ENCODE results near the gene RDH5.

The RDH5 gene

DNA sequence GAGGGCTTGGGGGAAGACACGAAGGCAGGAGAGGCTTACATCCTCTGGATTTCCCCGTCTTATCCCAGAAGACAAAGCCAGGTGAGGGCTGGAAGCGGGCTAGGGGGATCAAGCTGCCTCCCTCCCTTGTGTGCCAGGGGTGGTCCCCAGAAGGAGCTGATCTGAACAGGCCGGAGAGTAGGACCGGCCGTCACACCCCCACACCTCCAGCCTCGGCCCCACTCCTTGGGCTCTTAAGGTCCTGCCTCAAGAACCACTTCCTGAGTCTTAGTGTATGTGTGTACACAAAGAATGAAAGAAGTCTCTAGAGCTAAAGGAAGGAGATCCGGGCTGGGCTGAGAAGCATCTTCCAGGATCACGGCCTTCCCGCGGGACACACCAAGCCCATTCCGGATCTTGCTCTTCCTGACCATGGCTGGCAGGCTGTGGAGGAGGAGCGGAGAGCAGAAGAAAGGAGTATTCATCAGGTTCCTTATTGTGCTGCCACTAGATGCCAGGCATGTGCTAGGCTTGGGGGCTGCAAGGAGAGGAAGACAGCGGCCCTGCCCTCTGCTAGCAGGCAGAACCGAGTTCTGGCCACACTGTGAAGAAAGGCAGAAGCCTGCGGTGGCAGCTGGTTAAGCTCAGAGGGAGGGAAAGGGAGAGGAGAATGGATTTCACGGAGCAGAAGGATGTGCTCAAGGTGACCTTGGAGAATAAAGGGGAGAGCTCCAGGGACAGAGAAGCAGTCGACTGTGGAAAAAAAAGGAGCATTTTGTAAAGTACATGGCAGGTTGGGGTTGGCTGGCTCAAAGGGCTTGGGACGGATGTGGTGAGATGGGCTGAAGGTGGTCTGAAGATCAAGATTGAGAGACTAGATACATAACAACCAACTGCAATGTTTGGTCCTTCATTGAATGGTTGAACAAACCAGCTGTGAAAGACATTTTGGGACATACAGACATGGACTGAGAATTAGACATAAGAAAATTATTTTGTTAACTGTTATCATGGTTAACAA, 9.9 kb downstream of the RDH5 start:
- FAIRE-seq = no peak

DNA sequence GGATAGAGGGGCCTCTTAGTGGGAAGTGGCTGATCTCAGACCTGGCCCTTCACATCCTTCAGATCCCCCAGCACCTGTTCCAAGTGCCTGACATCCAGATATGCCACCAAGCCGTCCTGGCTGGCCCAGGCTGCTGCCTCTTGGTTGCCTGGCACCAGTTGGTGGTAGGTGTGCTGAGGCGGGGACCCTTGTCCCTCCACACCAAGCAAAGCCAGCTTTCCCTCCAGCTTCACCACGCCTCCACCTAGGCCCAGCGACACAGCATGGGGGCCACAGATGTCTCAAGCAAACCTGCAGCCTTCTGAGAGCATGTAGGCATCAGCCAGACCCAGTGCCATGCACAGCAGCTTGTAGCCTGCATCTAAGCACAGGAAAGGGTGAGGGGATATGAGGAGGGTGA, 12.1 kb downstream of the RDH5 start:
- no peak for FAIRE-seq

DNA sequence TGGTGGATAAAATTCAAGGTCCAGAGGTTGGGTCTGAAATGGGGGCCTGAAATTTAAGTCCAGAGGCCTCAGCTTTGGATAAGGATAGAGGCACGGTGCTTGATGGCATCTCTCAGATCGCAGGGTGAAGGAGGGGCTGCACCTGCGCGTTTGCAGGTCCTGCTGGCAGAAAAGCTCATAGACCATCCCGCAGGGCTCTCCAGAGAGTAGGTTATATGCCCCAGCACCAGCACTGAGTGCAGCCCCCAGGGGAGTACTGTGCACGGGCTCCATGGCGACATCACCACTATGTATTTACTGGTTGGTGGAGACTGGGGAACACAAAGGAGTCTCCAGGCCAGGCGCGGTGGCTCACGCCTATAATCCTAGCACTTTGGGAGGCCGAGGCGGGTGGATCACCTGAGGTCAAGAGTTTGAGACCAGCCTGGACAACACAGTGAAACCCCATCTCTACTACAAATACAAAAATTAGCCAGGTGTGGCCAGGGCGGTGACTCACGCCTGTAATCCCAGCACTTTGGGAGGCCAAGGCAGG, 12.9 kb downstream of the RDH5 start:
- FAIRE-seq = no peak

DNA sequence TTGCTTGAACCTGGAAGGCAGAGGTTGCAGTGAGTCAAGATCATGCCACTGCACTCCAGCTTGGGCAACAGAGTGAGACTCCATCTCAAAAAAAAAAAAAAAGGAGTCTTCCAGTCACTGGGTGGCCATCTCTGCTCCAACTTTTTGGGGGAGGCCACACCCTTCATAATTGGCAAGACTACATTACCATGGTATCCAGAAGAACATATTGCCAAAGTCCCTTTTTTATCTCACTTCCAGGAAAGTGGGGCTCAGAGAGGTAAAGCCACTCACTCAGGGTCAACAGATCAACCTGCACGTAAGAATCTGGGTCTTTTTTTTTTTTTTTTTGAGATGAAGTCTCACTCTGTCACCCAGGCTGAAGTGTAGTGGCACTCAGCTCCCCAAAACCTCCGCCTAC, 13.7 kb downstream of the RDH5 start:
- no peak for FAIRE-seq

DNA sequence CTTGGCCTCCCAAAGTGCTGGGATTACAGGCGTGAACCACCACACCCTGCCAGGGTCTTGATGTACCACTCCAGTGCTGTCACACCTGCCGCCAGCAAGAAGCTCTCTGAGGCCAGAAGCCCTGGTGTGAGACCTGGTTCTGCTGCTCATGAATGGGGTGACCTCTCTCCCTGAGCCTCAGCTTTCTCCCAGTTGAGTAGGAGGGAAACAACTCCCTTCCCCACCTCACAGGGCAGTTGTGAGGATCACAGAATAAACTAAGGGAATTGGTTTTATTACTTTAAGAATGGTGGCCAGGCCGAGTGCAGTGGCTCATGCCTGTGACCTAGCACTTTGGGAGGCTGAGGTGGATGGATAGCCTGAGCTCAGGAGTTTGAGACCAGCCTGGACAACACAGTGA, 14.4 kb downstream of the RDH5 start:
- no peak for FAIRE-seq

DNA sequence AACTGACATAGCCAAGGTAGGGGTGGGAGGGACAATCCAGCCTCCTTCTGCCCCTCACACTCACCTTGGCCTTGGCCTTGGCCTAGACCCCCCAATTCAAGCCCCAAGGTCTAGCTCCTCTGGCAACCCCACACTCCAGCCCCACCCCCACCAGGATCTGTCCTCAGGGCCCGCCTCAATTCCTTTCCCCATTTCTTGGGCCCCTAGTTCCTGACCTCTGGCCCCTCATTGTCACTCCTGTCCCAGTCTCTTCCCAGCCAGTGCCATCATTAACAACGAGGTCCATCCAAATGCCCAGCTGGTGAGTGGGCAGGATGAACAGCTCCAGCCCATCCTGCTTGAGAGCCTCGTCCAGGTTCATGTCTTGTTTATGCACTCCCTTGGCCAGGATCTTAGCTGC, 15.9 kb downstream of the RDH5 start:
- no peak for FAIRE-seq

DNA sequence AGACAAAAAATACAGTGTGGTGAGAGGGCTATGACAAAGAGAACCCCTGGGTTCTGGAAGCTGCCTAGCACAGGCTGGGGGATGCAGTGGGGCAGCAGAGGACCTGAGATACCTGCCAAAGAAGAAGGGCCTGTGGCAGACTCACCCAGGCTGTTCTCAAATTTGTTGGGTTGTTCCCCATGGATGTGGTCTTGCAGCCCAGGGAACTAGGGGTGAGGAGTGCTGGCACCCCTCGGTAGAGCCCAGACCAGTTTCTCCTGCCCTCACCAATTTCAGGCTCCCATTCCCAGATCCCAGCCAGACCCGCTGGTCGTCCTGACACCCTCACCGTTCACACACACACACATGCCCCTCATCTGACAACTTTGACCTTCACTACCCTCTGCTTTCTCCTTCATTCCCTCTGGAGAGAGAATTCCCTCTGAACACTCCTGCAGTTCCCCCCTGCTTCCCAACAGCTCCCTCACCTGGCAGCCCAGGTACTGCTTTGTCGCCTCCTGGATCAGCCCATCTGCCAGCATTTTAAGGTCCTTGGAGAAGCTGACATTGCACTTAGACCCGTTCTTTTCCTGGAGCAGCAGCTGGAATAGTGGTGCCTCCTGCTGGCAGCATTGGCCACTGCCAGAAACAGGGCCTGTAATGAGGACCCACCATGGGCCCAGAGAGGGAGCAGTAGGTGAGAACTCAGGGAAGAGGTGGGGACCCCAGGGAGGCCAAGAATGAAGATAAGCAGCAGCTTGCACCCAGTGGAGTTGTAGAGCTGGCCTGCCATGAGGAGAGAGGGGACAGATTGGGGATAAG, 16.8 kb downstream of the RDH5 start:
- no peak for FAIRE-seq

DNA sequence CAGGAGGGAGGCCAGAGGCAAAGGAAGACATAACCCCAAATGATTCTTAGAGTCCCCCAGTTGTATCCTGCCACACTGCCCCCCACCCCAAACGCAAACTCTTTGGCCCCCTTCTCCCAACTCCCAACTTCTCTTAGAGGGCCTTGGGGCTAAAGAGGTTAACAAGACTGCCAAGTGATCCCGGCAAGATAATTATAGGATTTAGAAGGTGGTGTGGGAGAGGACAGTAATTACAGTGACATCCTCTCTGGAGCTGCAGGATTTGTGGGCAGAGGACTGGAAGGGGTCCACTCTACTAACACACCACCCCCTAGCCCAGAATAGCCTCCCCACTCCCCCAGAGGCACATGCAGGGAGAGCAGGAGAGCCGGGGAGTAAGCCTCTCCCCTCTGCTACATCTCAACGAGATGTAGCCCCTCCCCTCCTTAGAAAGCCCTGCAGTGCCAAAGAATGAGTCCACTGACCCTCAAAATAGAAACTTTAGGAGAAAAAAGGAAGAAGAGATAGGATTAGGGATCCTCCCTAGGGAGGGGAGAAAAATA, 17.5 kb downstream of the RDH5 start:
- FAIRE-seq = no peak

DNA sequence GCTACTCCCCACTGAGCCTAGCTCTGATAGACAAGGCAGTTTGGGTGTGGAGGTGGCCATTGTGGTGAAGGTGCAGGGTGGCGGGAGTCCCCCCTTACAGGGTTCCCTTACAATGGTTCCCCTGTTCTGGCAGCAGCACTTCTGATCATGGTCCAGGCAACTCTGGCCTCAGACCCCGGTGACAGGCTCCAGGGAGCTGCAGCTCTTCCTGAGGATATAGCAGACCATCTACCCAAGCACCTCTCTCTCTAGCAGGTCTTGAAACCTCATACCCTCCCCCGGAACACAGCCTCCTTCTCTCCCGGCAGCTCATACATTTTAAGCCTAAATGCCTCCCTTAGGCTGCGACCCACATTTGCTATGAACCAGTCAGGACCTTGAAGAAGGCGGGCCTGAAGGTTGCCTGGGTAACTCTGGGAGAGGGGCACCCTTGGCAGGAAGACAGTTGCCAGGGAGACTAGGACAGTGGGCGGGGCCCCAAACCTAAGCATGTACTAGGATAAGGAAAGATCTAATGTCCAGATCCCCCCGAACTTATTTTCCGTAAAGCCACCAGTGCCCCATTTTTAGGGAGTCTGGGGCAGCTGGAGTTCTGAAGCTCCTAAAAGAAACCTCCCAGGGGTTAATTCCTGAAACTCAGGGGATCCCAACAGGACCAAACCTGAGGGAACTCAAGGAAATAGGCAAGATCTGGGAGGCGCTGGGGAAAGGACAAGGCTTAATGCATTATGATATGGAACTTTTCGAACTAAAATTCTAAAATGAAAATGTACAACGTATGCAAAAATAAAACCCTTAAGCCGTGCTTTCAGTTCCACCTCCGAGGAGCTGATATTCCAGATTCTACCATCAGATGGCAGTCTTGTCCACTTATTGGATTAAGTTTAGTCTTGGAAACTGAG, 18.2 kb downstream of the RDH5 start:
- peak; percentile 92 for FAIRE-seq

DNA sequence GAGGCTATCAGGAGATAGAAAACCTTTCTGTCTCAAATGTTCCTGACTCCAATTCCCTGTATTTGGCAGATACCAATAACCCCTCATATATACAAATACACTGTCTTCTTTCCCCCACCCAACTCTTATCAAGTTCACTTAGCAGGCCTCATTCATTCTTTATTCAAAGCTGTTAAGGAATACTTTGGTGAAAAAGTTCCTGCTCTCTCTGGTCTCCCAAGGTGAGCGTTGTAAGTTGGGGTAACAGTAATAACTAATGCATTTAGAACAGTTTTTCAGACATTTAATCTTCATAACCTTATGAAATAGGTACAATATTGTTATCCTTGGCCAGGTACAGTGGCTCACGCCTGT, 18.8 kb downstream of the RDH5 start:
- FAIRE-seq = no peak

DNA sequence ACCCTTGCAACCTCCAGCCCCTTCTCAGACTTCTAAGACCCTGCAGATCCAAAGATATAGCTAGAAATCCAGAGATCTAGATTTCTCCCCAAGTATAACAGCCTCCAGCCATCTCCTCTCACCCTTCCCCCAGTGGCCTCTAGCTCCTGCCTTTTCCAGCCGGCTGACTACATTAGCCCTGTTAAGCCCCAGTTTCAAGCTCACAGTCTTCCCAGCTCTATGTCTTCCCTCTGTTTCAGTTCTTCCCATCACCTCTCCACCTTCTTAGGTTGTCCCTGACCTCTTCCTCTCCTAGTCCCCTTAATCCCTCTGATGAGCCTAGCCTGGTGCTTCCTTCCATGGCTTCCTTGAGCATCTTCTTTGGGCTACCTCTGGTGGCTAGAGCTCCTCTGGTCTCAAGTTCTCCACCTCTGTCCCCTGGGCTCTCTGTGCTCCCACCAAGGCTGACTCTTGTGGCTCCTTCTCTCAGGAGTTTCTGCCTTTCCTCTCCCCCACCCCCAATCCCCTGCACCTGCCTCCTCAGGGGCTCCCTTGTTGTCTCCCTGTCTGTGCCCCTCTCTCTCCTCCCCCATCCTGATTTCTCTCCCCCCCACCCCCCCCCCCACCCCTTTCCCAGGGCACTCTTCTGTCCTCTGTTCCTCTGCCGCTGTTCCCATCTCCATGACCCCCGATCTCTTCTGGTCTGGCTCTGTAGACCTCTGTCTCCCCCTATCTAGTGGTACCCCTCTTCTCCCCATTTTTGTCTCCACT, 21.9 kb downstream of the RDH5 start:
- FAIRE-seq = no peak

DNA sequence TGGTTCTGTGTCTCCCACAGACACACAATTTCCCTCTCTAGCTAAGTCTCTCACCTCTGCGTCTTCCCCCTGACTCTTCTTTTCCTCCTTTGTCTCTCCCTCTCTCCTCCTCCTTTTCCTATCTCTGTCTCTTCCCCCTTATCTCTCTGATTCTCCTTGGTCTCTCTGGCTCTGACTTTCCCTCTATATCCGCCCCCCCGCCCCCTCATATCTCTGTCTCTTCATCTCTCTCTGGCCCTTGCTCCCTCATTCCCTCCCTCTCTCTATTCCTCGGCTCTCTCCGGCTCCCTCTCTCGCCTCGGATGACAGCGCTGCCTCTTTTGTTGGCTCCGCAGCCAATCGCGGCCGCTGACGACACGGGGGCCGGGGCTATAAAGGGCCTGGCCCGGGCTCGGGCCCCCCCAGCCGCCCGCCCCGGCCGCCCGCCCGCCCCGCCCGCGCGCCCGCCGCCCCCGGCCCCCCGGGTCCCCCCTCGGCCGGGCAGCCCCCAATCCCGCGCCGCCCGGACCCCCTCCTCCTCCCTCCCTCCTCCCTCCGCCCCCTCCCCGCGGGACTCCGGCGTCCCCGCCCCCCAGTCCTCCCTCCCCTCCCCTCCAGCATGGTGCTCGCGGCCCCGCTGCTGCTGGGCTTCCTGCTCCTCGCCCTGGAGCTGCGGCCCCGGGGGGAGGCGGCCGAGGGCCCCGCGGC, 22.7 kb downstream of the RDH5 start, which contains the start of gene GDF11:
TSS of gene GDF11 (plus strand) at position 404 of the 687 bp plus-strand sequence. CDS start at position 599, 195 bp downstream.
- FAIRE-seq = no peak

DNA sequence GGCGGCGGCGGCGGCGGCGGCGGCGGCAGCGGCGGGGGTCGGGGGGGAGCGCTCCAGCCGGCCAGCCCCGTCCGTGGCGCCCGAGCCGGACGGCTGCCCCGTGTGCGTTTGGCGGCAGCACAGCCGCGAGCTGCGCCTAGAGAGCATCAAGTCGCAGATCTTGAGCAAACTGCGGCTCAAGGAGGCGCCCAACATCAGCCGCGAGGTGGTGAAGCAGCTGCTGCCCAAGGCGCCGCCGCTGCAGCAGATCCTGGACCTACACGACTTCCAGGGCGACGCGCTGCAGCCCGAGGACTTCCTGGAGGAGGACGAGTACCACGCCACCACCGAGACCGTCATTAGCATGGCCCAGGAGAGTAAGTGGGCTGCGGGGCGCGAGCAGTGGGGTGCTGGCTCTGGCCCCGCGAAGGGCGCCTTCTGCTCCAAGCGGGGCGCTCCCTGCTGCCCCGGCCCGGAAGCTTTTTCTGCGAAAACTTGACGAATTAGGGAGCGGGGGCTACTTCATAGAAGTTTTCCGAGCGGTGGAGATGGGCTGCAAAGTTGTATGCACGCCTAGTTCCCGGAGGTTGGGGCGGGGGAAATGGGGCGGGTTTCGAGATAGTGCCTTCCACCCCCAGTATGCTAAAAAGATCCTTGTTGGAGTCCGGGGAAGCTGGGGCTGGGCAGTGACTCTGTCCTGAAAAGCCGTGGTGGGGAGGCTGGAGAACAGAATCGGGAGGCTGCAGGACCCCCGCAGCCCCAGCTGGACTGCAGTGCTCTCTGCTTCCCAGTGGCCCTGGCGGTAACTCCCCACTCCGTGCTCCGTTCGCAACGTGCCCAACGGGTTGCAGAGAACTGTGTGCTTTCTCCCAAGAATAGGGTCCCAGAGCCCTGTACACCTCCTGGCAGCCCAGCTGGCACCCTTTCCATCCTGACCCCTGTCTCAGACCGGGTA, 23.5 kb downstream of the RDH5 start:
- no peak for FAIRE-seq

DNA sequence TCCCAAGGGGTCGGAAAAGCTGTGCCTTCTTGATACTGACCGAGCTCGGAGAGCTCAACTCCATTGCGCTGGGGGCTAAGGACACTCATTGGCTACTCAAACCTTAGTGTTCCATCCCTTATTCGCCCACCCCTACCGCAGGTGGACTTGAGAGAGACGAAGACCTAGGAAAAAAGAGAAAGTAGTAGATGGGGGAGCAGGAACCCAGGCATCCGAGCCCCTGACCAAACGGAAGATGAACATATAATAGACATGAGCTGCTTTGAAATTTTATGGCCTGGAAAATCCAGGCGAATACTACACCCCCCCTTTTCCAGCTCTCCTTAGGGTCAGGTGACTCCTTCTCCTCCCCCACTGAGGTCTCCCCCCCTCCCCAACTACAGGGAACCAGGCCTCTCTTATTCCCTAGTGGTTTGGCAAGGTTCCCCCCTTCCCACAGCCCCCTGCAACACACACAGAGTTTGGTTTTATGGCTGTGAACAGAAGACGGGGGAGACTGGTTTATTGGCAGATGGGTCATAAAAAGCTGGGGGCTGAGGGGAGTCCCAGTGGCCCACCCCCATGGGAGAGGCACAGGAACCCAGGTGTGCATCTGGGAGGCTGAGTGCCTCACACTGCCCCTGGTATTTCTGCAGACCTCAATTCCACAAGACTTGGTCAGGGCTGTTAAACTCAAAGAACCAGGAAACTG, 24.3 kb downstream of the RDH5 start:
- no peak for FAIRE-seq

DNA sequence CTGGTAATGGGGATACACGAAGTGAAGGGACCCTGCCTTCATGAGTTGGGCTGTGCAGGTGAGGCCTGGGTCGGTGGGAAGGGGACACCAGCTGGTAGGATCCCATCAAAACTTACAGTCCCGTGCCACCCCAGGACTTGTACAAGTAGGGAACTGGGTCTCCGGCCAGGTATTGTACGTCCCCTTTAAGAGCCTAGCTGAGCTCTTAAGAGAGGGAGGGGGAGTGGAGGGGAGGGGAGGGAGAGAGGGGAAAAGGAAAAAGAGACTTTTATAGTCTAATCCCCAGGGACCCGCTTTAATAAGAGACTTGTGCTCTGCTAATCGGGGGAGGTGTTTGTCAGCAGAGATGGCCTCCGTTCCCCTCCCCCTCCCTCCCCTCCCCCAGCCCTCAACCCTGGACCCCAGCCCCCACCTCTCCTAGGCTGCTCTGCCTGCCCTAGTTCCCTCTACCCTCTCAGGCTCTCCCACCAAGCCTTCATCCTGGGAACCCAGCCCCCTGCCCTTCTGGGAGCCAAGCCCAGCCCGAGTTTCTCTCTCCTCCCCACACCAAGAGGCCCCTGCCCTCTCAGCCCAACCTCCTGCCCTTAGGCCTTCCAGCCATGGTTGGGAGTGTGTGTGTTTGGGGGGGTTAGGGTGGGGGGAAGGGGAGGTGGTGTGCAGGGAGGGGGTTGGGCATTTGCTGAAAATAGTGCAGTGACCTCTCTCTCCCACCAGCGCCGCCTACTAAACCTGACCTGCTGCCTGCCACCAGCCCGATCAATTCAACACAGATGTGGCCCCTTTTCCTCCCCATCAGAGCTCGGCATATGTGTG, 25.4 kb downstream of the RDH5 start:
- FAIRE-seq = no peak

DNA sequence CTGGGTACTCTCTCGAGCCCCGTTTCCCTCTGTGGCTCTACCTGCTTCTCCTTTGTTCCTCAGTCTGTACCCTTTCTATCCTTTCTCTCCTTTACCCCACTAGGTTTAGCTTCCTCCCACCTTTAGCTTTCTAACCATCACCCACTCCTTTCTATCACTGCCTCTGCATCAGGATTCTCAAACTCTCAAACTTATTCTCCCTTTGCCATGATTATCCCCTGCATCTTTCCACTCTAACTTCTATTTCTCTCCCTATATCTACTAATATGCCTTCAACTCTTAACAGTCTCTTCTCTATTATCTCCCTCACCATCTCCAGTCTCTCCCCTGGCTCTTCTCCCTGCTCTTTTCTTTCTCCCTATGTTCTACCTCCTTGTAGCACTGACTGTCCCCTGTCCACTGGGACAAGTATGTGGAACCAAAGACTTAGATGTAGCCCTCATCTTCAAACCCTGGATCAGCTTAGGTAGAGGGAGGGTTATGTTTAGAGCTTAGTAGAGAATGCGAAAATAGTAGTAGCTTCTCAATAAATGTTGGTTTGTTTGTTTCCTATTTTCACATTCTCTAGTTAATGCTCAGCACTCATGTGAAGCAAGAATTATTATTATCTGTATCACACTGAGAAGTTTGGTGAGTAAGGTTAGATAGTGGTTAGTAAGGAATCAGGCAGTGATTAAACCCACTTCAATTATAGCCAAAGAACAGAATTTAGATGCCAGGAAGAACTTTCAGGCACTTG, 26.1 kb downstream of the RDH5 start:
- FAIRE-seq = no peak

DNA sequence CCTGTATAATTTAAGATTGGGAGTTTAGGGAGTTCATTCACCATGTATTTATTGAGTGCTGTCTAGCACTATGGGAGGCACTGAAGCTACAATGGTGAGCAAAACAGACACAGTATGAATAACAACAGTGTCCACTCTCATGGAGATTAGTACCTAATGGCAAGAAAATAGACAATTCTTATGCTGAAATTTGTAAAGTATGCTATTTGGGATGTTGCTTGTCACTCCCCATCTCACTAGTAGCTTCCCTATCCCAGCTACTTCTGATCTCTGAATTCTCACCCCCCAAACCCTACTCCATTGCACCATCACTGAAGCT, 26.7 kb downstream of the RDH5 start:
- no peak for FAIRE-seq
